ENCODE results near the gene ESYT2. TPM values are rescaled to one million over a fixed set of nuclear protein-coding genes. Genes with fewer than 3 reads are reported as not detected.

Gene ESYT2
- total RNA-seq, 1 experiment from 2014 or later, result 78.6 TPM

GRCh38 chr7:158805937-158806336, 23.4 kb downstream of the ESYT2 start:
- Mint-ChIP-seq H3K9me3 (ENCODE audit: unreplicated experiment) (no peaks in the 10 kb centered on the region), H3K27ac (ENCODE audit: low read depth, unreplicated experiment) (no peak overlapping the region), H3K36me3 (ENCODE audit: insufficient read depth, unreplicated experiment) (peaks cover 51% of the 10 kb centered on the region), H3K27me3 (ENCODE audit: insufficient read depth, unreplicated experiment) (no peaks in the 10 kb centered on the region), H3K4me1 (ENCODE audit: insufficient read depth, unreplicated experiment) (peaks cover 25% of the 10 kb centered on the region), H3K4me3 (ENCODE audit: unreplicated experiment) (no peak overlapping the region)
- DNase-seq (ENCODE audit: unreplicated experiment), result no peak
- POLR2A ChIA-PET, result interaction anchor here (1.7 to 2.5 kb wide), 2 partner anchors 11 to 21 kb away, joined by 4 to 12 read pairs; no protein-coding TSS in a partner anchor
- intact Hi-C loops (cut with micrococcal nuclease), result no loop called here
- no TSS peak for BruUV-seq (replicated peaks)
- CTCF ChIA-PET, result interaction anchor here (0.6 kb wide), 1 partner anchor 186 kb away, joined by 3 read pairs; no protein-coding TSS in a partner anchor
- no peak for TF ChIP-seq CTCF (IDR thresholded peaks at IDR 0.05; ENCODE audit: unreplicated experiment)

- peaks cover 20% of the 10 kb centered on the region for H3K4me1 Mint-ChIP-seq (ENCODE audit: insufficient read depth, unreplicated experiment)
- no peak for TF ChIP-seq CTCF (IDR thresholded peaks at IDR 0.05; ENCODE audit: unreplicated experiment)
- no peaks in the 10 kb centered on the region for H3K9me3 Mint-ChIP-seq (ENCODE audit: unreplicated experiment)
- no peak overlapping the region for H3K27ac Mint-ChIP-seq (ENCODE audit: low read depth, unreplicated experiment)
- intact Hi-C loops (cut with micrococcal nuclease), result no loop called here
- POLR2A ChIA-PET, result interaction anchor here (2.5 kb wide), 1 partner anchor 12 kb away, joined by 12 read pairs; no protein-coding TSS in a partner anchor
- H3K27me3 Mint-ChIP-seq (ENCODE audit: insufficient read depth, unreplicated experiment), result no peaks in the 10 kb centered on the region
- no TSS peak for BruUV-seq (replicated peaks)
- H3K36me3 Mint-ChIP-seq (ENCODE audit: insufficient read depth, unreplicated experiment), result peaks cover 51% of the 10 kb centered on the region
- no peak for DNase-seq (ENCODE audit: unreplicated experiment)
- CTCF ChIA-PET, result no interaction called here
- no peak overlapping the region for H3K4me3 Mint-ChIP-seq (ENCODE audit: unreplicated experiment)
Measured at GRCh38 chr7:158805414-158805813, 23.9 kb downstream of the ESYT2 start.

GRCh38 chr7:158804335-158804734, 25.0 kb downstream of the ESYT2 start:
- H3K4me1 Mint-ChIP-seq (ENCODE audit: insufficient read depth, unreplicated experiment), result peaks cover 10% of the 10 kb centered on the region
- H3K4me3 Mint-ChIP-seq (ENCODE audit: unreplicated experiment), result no peak overlapping the region
- POLR2A ChIA-PET, result no interaction called here

GRCh38 chr7:158803367-158803969, 25.8 kb downstream of the ESYT2 start:
- Mint-ChIP-seq H3K4me1 (ENCODE audit: insufficient read depth, unreplicated experiment) (peaks cover 10% of the 10 kb centered on the region), H3K4me3 (ENCODE audit: unreplicated experiment) (peak overlapping the region; percentile 23), H3K27me3 (ENCODE audit: insufficient read depth, unreplicated experiment) (no peaks in the 10 kb centered on the region), H3K9me3 (ENCODE audit: unreplicated experiment) (no peaks in the 10 kb centered on the region), H3K36me3 (ENCODE audit: insufficient read depth, unreplicated experiment) (peaks cover 46% of the 10 kb centered on the region), H3K27ac (ENCODE audit: low read depth, unreplicated experiment) (peak overlapping the region; percentile 77)
- no peak for DNase-seq (ENCODE audit: unreplicated experiment)
- ChIA-PET POLR2A (interaction anchor here (0.6 to 3.1 kb wide), 9 partner anchors 8 to 61 kb away, joined by 3 to 26 read pairs (median 6); partner anchors contain the start of gene ESYT2), CTCF (interaction anchor here (1.3 kb wide), 1 partner anchor 13 kb away, joined by 5 read pairs; no protein-coding TSS in a partner anchor)
- no TSS peak for BruUV-seq (replicated peaks)
- intact Hi-C loops (cut with micrococcal nuclease), result no loop called here
- TF ChIP-seq CTCF (IDR thresholded peaks at IDR 0.05; ENCODE audit: unreplicated experiment), result no peak

More at GRCh38 chr7:158804335-158804734, 25.0 kb downstream of the ESYT2 start:
- no TSS peak for BruUV-seq (replicated peaks)
- DNase-seq (ENCODE audit: unreplicated experiment), result no peak
- intact Hi-C loops (cut with micrococcal nuclease), result no loop called here
- Mint-ChIP-seq H3K27me3 (ENCODE audit: insufficient read depth, unreplicated experiment) (no peaks in the 10 kb centered on the region), H3K9me3 (ENCODE audit: unreplicated experiment) (no peaks in the 10 kb centered on the region), H3K27ac (ENCODE audit: low read depth, unreplicated experiment) (no peak overlapping the region), H3K36me3 (ENCODE audit: insufficient read depth, unreplicated experiment) (peaks cover 47% of the 10 kb centered on the region)
- CTCF ChIA-PET, result interaction anchor here (0.7 kb wide), 1 partner anchor 17 kb away, joined by 4 read pairs; no protein-coding TSS in a partner anchor
- no peak for TF ChIP-seq CTCF (IDR thresholded peaks at IDR 0.05; ENCODE audit: unreplicated experiment)

Data from MCF 10A (cell line).